WTC11 (cell line): ENCODE results near the gene DNAJB8. TPM values are rescaled to one million over a fixed set of nuclear protein-coding genes. Genes with fewer than 3 reads are reported as not detected.
A peak's percentile ranks its signal among the peaks of the same experiment; 100 is the strongest.

ENCODE experiments used
- E2F4 ChIP-seq: sonication (generic); formaldehyde crosslinking; IDR thresholded peaks from 2 replicates; pipeline ENCODE4 v1.8.1; 2022; ENCODE audit warnings: low read depth, mild to moderate bottlenecking, moderate library complexity, missing genetic modification reagents, borderline replicate concordance
- EMX1 ChIP-seq: fragments of 250-450 bp; sonication (Bioruptor Pico); IDR thresholded peaks from 2 replicates; pipeline ENCODE4 v1.8.0; 2021; ENCODE audit warnings: mild to moderate bottlenecking
- ETV6 ChIP-seq: sonication (generic); formaldehyde crosslinking; IDR thresholded peaks from 2 replicates; pipeline ENCODE4 v1.8.1; 2022; ENCODE audit warnings: mild to moderate bottlenecking, missing genetic modification reagents
- GABPB1 ChIP-seq: sonication (generic); formaldehyde crosslinking; IDR thresholded peaks from 2 replicates; pipeline ENCODE4 v1.8.1; 2023; ENCODE audit warnings: mild to moderate bottlenecking, missing genetic modification reagents
- HMGXB4 ChIP-seq: sonication (generic); formaldehyde crosslinking; IDR thresholded peaks from 2 replicates; pipeline ENCODE4 v1.8.1; 2023; ENCODE audit warnings: mild to moderate bottlenecking, moderate library complexity, missing genetic modification reagents
- IRF2 ChIP-seq: sonication (generic); formaldehyde crosslinking; IDR thresholded peaks from 2 replicates; pipeline ENCODE4 v1.8.0; 2022; ENCODE audit warnings: low read depth, missing genetic modification reagents, borderline replicate concordance
- JAZF1 ChIP-seq: fragments of 250-450 bp; sonication (Bioruptor Pico); IDR thresholded peaks from 2 replicates; pipeline ENCODE4 v1.9.0; 2021; ENCODE audit warnings: moderate library complexity, mild to moderate bottlenecking, inconsistent platforms
- JUN ChIP-seq: sonication (generic); formaldehyde crosslinking; IDR thresholded peaks from 2 replicates; pipeline ENCODE4 v1.8.0; 2023; ENCODE audit warnings: mild to moderate bottlenecking, missing genetic modification reagents
- KAT7 ChIP-seq: sonication (generic); formaldehyde crosslinking; IDR thresholded peaks from 2 replicates; pipeline ENCODE4 v1.8.1; 2023; ENCODE audit warnings: missing genetic modification reagents, mild to moderate bottlenecking, borderline replicate concordance
- MXD4 ChIP-seq: fragments of 250-450 bp; sonication (Bioruptor Pico); IDR thresholded peaks from 2 replicates; pipeline ENCODE4 v1.8.0; 2021; ENCODE audit warnings: mild to moderate bottlenecking, moderate library complexity, borderline replicate concordance
- NR3C1 ChIP-seq: sonication (generic); formaldehyde crosslinking; conservative IDR thresholded peaks from 2 replicates; pipeline ENCODE4 v1.8.1; 2023; ENCODE audit warnings: low read depth, mild to moderate bottlenecking, missing genetic modification reagents
- RELA ChIP-seq: sonication (generic); formaldehyde crosslinking; IDR thresholded peaks from 2 replicates; pipeline ENCODE4 v1.8.1; 2022; ENCODE audit warnings: missing genetic modification reagents, mild to moderate bottlenecking, borderline replicate concordance
- RORB ChIP-seq: fragments of 250-450 bp; sonication (Bioruptor Pico); IDR thresholded peaks from 2 replicates; pipeline ENCODE4 v1.9.0; 2021; ENCODE audit warnings: mild to moderate bottlenecking
- ZNF263 ChIP-seq: sonication (generic); formaldehyde crosslinking; IDR thresholded peaks from 2 replicates; pipeline ENCODE4 v1.8.1; 2022; ENCODE audit warnings: low read depth, mild to moderate bottlenecking, moderate library complexity, missing genetic modification reagents
- ZNF423 ChIP-seq: fragments of 250-450 bp; sonication (Bioruptor Pico); IDR thresholded peaks from 2 replicates; pipeline ENCODE4 v2.1.2; 2022; ENCODE audit warnings: mild to moderate bottlenecking, moderate library complexity
- ZNF671 ChIP-seq: fragments of 250-450 bp; sonication (Bioruptor Pico); IDR thresholded peaks from 2 replicates; pipeline ENCODE4 v1.8.0; 2021; ENCODE audit warnings: mild to moderate bottlenecking
- total RNA-seq: library from RNA; stranded (reverse); gene quantifications from 3 replicates; pipeline ENCODE4 v1.2.3, GENCODE V29; 2021
- TF ChIP-seq, protein P1 (sequence below): sonication (generic); formaldehyde crosslinking; IDR thresholded peaks from 2 replicates; pipeline ENCODE4 v1.8.0; 2022; ENCODE audit warnings: mild to moderate bottlenecking, missing genetic modification reagents
- TF ChIP-seq, protein P2 (sequence below): sonication (generic); formaldehyde crosslinking; IDR thresholded peaks from 2 replicates; pipeline ENCODE4 v1.8.1; 2022; ENCODE audit warnings: low read depth, missing genetic modification reagents, borderline replicate concordance
- TF ChIP-seq, protein P3 (sequence below): sonication (generic); formaldehyde crosslinking; IDR thresholded peaks from 2 replicates; pipeline ENCODE4 v1.8.1; 2023; ENCODE audit warnings: mild to moderate bottlenecking, missing genetic modification reagents, borderline replicate concordance

The DNAJB8 gene
- total RNA-seq, 1 experiment from 2014 or later = not detected

DNA sequence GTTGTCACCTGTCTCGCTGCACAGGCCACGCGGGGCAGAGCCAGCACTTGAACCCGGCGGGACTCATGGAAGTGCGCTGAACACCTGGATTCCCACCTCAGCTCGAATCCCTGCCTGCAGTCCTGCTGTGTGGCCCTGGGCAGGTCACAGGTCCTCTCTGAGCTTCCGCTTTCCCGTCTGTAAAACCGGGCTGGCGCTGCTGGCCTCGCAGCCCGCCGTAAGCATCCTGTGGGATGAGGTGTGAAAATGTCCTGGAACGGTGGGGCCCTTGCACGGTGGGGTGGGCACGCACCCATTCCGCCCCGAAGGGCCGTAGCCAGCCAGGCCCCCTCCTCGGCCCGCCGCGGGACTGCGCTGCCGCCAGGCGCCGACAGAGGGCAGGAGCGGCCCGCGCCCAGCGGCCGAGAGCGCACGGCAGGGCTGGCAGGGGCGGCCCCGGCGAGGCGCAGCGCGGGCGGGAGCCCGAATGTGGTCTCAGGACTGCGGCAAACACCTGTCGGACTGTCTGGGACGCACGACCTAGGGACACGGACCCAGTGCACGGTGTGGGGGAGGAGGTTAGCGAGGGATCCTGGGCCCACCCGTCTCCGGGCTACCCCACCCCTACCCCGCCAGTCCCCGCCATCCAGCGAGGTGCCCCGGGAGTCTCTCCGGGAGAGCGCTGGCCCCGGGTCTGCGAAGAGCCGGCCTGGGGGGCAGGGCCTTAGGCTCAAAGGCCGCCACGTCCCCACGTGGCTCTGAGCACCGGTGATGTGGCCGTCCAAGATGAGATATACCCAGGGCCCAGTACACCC lies 40.4 kb downstream of the DNAJB8 start (continued):
- TF ChIP-seq HMGXB4 (CRISPR knock-in tag) (peak; percentile 53; the same call in 1 of the 2 replicates), JAZF1 (no peak), JUN (CRISPR knock-in tag) (no peak), ZNF671 (no peak), ETV6 (CRISPR knock-in tag) (peak; percentile 20; the same call in 1 of the 2 replicates), ZNF423 (CRISPR knock-in tag) (peak; percentile 3; the same call in 1 of the 2 replicates), KAT7 (0 out of 2 replicates have a peak, but pooled peaks have one; percentile 5), IRF2 (CRISPR knock-in tag) (no peak), RELA (CRISPR knock-in tag) (no peak), ZNF263 (CRISPR knock-in tag) (no peak), RORB (CRISPR knock-in tag) (no peak), GABPB1 (CRISPR knock-in tag) (no peak; the same call in 1 of the 2 replicates), NR3C1 (CRISPR knock-in tag) (no peak), MXD4 (CRISPR knock-in tag) (no peak), E2F4 (no peak), EMX1 (CRISPR knock-in tag) (no peak)
- TF ChIP-seq, protein P1, sequence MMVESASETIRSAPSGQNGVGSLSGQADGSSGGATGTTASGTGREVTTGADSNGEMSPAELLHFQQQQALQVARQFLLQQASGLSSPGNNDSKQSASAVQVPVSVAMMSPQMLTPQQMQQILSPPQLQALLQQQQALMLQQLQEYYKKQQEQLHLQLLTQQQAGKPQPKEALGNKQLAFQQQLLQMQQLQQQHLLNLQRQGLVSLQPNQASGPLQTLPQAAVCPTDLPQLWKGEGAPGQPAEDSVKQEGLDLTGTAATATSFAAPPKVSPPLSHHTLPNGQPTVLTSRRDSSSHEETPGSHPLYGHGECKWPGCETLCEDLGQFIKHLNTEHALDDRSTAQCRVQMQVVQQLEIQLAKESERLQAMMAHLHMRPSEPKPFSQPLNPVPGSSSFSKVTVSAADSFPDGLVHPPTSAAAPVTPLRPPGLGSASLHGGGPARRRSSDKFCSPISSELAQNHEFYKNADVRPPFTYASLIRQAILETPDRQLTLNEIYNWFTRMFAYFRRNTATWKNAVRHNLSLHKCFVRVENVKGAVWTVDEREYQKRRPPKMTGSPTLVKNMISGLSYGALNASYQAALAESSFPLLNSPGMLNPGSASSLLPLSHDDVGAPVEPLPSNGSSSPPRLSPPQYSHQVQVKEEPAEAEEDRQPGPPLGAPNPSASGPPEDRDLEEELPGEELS (CRISPR knock-in tag) = 0 out of 2 replicates have a peak, but pooled peaks have one; percentile 18
- TF ChIP-seq, protein P2, sequence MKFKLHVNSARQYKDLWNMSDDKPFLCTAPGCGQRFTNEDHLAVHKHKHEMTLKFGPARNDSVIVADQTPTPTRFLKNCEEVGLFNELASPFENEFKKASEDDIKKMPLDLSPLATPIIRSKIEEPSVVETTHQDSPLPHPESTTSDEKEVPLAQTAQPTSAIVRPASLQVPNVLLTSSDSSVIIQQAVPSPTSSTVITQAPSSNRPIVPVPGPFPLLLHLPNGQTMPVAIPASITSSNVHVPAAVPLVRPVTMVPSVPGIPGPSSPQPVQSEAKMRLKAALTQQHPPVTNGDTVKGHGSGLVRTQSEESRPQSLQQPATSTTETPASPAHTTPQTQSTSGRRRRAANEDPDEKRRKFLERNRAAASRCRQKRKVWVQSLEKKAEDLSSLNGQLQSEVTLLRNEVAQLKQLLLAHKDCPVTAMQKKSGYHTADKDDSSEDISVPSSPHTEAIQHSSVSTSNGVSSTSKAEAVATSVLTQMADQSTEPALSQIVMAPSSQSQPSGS = no peak
- TF ChIP-seq, protein P3, sequence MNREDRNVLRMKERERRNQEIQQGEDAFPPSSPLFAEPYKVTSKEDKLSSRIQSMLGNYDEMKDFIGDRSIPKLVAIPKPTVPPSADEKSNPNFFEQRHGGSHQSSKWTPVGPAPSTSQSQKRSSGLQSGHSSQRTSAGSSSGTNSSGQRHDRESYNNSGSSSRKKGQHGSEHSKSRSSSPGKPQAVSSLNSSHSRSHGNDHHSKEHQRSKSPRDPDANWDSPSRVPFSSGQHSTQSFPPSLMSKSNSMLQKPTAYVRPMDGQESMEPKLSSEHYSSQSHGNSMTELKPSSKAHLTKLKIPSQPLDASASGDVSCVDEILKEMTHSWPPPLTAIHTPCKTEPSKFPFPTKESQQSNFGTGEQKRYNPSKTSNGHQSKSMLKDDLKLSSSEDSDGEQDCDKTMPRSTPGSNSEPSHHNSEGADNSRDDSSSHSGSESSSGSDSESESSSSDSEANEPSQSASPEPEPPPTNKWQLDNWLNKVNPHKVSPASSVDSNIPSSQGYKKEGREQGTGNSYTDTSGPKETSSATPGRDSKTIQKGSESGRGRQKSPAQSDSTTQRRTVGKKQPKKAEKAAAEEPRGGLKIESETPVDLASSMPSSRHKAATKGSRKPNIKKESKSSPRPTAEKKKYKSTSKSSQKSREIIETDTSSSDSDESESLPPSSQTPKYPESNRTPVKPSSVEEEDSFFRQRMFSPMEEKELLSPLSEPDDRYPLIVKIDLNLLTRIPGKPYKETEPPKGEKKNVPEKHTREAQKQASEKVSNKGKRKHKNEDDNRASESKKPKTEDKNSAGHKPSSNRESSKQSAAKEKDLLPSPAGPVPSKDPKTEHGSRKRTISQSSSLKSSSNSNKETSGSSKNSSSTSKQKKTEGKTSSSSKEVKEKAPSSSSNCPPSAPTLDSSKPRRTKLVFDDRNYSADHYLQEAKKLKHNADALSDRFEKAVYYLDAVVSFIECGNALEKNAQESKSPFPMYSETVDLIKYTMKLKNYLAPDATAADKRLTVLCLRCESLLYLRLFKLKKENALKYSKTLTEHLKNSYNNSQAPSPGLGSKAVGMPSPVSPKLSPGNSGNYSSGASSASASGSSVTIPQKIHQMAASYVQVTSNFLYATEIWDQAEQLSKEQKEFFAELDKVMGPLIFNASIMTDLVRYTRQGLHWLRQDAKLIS (CRISPR knock-in tag) = no peak
